GM03348 (cell line): ENCODE measurements around the gene CXCL14.

Source experiments
- DNase-seq: peaks from one replicate; pipeline ENCODE4 v3.0.0; 2012; ENCODE audit warnings: low spot score

CXCL14 gene, protein sequence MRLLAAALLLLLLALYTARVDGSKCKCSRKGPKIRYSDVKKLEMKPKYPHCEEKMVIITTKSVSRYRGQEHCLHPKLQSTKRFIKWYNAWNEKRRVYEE

DNA sequence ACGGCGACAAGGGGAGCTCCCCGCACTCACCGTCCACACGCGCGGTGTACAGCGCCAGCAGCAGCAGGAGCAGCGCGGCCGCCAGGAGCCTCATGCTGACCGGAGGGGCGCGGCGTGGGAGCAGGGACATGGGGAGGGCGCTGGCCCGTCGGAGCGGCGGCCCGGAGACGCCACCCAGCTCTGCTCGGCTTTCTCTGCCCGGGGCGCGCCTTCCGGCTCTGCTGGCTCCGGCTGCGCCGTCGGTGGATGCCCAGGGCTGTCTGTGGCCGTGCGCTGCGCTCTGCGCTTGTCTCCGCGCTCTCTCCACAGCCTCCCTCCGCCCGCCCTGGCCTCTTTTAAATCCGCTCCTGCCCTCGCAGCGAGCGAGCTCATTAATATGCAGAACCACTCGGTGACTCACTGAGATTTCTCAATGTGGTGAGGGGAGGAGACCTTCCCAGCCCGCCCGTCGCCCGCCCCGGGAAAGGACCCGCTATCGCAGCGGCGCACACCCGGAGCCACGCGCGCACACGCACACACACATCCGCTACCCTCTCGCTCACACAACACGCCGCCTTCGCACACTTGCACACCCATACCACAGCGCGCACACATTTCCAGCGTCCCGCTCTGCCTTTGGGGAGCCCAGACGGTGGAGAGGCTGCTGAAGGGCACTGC is at the start of gene CXCL14:
Gene CXCL14, minus strand, starts transcription at position 307 of the 657 bp plus-strand sequence. Its CDS starts 213 bp downstream, at position 94.
- DNase-seq: peak; percentile 80

DNA sequence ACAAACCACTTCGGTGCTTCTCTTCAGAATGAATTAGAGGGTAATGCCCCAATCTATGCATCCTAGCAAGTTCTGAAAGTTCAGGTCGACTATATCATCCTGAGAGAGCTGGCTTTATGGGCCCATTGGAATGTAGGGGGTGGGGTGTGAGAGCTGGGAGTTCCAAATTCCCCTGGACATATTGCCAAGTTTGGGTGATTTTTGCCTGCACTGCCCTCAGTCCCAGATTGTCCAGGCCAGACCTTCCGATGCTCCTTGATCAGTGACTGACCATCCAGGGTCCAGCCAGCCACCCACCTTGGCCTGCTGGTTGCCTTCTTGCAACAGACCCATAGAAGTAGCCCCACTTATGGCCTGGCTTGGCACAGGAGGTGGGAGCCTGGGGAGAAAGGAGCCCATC is 47.8 kb upstream of the CXCL14 start:
- no peak for DNase-seq

DNA sequence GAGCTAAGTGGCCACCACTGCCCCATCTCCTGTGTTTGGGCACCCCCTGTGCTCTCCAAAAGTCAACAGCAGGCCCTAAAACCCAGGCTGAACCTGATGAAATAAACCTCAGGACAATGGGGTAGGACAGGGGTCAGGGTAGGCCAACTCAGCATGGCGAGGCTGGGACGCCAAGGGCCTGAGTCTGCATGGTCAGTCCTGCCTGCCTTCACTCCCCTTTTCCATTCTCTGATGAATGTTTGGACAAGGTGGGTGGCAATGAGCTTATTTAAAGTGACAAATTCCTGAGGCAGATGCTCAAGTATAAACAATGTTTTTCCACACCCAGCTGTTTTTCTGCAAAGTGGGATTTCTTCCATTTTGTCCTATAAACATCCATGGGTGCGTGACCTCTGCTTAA is 47.2 kb upstream of the CXCL14 start:
- no peak for DNase-seq

DNA sequence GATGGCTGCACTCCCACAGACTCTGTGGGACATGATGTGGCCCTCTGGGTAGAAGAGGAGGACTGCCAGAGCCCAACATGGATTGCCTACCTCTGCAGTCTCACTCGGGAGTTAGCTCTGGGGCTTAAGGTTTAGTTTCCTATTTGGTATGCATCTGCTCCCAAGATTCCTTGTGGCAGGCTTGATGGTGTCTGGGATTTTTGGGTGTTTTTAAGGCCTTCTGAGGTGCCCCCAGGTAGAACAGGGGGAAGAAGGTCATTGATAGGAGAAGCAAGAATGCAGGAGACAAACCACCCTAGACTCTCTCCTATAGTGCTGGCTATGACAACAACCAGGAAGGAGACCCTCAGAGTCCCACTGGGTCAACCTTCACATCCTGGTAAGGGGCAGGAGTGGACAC is 46.7 kb upstream of the CXCL14 start:
- no peak for DNase-seq

DNA sequence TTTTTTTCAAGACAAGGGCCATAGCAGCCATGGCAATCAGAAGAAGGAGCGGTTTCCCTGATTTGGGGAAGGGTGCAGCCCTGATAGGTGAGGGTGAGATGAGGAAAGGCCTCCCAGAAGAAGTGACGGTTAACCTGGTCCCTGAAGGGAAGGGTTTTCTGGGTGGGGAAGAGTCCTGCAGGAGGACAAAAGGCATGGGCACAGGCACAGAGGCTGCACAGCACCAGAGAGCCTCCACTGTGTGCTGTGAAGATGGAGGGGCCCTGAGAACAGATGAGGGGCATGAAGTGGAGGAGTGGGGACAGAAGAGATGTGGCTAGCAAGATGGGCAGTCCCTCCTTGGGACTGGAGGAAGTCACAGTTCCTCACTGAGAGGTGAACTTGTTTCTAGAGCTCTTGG is 46.3 kb upstream of the CXCL14 start:
- no peak for DNase-seq

DNA sequence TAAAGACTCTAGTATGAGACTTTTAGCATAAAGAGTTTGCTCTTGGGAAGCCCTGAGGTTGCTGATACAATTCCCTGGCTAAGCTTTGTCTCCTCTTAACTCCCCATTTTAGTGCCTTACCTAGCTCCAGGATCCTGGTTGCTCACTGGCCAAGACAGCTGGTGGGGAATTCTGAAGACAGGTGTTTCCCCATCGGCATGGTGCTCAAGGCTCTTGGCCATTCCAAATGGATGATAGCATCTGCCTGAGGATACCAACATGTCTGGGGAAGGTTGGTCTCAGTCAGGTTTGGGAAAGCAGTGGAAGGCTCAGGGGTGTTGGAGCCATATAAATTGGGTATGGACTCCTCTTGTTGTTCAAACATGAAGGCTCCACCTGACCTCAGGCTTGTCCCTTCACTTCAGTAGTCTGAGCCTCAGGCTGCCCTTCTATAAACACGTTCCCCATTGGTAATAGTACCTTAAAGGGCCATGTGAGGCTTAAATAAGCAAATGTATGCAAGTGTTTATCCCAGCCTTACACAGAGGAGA is 44.5 kb upstream of the CXCL14 start:
- no peak for DNase-seq

DNA sequence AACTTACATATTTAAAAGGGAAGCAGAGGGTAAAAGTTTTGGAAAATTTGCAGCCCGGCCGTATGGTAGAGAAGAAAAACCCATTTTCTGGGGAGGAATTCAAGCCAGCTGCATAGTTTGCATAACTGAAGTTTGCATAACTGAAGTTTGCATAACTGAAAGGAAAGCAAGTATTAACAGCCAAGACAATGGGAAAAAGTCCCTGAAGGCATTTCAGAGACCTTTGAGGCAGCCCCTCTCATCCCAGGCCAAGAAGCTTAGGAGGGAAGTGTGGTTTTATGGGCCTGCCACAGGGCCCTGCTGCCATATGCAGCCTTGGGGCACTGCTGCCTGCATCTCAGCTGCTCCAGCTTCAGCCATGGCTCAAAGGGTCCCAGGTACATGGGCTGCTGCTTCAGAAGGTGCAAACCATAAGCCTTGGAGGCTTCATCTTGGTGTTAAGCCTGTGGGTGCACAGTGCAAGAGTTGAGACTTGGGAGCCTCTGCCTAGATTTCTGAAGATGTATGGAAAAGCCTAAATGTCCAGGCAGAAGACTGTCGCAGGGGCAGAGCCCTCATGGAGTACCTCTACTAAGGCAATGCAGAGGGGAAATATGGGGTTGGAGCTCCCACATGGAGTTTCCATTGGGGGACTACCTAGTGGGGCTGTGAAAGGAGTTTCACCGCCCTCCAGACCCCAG is 36.9 kb upstream of the CXCL14 start:
- DNase-seq: no peak

DNA sequence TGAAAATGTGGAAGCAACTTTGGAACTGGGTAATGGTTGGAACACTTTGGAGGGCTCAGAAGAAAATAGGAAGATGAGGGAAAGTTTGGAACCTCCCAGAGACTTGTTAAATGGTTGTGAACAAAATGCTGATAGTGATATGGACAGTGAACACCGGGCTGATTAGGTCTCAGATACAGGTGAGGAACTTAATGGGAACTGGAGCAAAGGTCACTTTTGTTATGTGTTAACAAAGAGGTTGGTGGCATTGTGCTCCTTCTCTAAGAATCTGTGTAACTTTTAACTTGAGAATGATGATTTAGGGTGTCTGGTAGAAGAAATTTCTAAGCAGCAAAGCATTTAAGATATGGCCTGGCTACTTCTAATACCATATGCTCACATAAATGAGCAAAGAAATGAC is 36.4 kb upstream of the CXCL14 start:
- no peak for DNase-seq

DNA sequence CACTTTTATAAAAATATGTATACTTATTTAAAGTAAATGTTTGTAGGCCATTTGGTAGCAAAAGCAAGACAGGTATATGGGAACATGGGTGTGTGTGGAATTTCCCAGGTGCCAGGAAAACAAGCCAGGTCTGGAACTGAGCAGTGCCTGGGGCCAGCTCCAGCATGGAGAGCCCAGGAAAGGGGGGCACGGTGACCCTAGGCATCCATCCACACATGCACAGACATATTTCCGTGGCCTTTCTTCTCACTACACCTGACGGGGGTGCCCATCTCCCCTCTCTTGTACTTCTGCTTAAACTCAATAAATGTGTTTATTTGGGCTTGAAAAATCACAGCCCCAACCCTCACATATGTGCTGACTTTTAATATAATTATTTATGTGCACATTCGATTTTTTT is 31.2 kb upstream of the CXCL14 start:
- no peak for DNase-seq

DNA sequence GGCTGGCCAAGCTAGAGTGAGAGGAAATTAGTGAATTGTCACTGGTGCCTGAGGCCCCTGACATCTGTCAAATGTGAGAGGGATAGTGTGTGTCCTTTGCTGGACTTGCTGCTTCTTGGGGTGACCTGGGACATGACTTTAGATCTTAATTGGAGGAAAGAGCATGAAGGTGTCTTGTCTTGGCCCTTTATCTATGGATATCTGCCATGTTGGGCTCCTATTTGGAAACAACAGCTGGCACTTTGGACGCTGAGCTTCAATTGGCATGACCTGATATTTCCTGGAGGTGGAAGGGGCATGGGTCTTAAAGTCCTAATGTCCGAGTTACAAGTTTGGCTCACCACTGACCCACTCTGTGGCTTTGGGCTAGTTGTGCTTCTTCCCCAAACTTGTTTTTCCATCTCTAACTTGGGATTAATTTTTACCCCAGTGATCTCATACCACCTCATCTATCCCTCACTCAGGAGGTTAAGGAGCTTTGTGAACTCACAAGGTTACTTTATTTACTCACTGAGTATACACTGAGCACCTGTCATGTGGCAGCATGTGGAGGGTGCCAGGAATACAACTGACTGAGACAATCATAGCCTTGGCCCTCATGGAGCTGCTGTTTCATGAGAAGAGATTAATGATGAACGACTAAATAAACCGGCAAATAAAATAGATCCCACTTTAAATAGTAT is 30.1 kb upstream of the CXCL14 start:
- no peak for DNase-seq

DNA sequence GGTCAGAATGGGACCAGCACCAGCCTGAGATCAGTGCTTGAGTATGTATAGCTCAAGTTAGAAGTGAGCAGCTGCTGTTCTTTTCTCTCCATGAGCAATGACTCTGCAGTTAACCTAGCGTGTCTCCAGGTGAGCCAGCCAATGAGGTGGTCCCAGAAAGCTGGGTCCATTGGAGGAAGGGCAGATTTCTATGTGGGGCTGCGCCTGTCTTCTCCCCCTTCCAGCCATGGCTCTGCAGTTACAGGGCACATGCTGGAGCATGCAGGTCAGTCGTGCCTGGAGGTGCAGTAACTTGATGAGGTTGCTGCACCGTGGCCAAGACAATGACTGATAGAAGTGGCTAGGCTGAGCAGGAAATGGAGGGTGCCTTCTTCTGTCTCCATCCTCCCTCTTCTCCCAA is 29.6 kb upstream of the CXCL14 start:
- DNase-seq: no peak

DNA sequence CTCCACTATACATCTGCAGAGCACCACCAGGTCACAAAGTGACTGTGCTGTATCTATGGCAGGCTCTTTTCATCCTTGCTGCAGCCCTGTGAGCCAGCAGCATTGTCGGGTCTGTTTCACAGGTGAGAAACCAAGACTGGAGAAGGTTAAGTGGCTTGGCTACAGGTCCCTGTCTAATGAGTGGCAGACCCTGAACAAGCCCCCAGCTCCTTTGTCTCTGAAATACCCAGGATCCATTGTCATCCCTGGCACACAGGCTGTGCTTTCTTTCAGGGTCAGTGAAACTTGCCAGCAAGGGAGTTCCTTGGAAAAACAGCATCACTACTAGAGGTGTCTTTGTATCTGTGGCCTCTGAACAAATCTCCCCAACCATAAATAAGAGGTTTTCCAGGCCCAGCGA is 27.6 kb upstream of the CXCL14 start:
- no peak for DNase-seq

DNA sequence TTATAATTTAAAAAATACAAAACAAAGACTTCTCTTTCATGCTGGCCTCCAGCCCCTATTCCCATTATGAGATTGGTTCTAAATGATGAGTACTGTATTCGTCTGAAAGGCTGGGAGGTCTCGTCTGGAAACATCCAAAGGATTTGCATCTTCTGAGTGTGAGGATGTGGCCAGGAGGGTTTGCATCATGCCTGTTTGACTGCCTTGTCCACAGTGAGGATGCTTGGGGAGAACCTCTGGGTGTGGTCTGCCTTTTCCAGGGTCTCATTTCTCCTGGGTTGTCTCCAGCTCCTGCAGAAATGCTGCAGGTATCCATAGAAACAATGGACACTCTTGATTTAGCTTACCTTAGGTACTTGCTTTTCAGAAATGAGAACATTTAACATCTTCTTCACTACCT is 26.4 kb upstream of the CXCL14 start:
- no peak for DNase-seq

DNA sequence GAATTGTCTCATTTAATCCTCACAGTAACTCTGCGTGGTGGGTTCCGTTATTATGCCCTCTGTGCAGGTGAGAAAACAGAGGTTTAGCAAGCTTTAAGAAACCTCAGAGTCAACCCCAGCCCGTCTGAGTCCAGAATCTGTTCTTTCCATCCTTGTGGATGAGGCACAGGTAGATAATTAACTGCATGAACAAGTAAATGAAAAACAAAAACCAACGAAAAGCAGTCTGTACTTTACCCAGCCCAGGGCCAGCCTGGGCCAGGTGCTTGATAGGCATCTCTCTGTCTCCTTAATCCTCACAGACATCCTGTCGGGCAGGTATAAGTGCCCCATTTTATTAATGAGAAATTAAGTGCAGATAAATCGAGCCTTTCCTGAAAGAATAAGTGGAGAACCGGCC is 25.3 kb upstream of the CXCL14 start:
- no peak for DNase-seq

DNA sequence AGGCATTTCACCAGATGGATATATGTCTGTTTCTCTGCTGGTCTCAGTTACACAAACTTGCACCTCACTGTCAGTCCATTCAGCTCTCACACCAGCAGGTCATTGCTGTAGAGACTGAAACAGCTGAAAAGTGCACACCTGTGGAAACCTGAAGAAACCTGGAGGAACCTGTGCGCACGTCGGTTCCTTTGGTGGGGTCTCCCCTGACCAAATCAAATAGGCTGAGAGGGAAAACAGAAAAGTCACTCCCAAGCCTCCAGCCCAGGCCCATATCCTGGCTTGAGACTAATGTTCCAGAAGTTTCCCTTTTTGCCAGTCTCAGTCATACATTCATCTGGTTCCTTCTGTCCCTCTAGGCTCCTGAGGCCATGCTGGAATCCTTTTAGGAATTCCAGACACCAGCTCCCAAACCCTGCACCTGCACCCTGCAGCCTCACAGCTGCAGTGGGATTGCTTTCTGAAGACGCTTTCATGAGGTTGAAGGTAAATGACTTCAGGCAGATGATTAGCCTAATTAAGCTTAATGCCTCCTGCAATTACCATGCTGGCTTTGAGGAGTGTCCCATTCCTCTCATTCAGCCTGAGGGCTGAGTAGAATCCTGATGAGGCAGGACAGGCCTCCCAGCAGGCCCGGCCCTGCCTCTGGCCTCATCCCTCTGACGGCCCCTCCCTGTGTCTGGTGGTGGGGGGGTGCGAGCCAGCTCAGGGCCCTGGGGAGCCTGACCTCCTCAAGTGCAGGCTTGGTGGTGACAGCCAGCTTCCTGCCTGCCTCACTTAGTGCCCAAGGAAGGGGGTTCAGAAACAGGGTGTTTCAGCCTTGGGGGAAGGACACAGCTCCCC is 24.3 kb upstream of the CXCL14 start:
- DNase-seq: no peak

DNA sequence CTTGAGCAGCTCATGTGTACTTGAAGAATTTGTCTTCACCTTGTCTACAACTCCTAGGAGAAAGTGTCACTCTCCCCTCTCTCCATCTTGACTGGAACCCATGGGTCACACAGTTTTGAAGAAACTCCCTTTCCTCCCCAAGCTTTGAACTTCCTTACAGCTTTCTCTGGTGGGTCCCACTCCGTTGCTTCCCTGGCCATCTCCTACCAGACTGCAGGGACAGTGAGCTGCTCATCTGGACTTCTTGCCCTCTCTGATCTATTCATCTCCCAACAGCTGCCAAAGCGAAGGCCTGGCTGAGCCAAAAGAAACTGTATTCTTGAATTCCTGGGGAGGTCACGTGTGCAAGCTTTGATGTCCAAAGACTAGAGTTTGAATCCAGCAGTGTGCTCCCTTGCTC is 22.7 kb upstream of the CXCL14 start:
- no peak for DNase-seq

DNA sequence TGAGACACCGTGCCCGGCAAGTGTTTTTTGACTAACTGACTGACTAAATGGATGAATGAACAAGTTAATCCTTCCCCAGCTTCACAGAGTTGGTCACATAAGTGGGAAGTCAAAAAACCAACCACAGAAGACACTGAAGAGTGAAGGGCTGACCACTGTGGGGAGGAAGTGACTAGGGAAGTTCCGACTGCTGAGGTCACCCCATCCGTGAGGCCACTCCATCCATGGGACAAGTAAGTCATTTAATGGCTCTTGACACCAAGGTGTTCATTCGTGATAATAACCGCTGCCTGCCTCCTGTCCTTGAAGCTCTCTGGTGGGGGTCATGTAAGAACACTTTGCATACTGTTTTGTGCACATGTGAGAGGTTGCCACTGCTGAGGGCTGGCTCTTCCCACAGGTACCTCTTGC is 22.2 kb upstream of the CXCL14 start:
- DNase-seq: no peak

DNA sequence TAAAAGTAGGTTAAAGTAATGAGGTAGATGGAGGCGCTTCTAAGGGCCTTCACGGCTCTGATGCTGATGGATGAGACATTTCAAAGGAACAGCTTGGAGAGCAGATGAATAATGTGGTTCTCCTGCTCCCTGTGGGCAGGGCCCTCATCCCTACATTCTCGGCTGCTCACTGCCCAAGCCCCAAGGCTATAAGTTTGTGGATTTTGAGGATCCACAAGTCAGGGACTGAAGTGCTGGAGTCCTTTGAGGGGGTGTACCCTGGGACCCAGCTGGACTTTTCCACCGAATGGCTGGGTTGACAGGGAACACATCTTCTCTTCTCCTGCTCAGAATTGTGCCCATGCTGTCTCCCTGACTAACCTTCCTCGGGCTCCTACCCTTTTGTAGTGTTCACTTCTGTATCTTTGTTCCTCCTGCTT is 21.4 kb upstream of the CXCL14 start:
- DNase-seq: no peak

DNA sequence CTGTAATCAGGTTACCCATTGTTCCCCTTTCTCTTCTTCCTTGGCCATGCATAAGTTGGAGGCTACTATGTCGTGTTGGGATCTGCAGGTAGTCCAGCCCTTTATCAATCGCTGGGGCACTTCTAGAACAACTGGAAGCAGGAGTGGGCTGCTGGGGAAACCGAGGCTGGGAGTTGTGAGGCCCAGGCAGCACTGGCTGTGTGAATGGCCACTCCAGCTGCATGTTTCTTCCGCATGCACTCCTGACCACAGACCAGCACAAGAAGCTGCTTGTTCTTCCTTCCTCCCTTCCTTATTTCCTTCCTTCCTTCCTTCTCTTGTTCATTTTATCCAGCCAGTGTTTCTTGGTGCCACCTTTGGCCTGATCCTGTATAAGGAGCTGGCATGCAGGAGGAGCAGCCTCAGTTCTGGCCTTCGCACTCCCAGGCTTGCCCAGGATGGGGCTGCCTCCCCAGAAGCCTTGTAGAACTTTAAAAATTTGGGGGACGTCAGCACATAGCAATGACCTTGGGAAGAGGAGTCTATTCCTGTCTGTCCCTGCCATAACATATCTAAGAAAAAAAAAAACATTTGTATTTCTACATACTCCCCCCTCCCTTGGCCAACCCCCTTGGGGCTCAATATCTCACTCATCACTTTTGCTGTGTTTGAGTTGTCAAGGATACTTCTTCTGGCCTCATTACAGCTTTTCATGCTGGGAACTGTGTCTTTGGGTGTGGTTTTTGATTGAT is 20.8 kb upstream of the CXCL14 start:
- no peak for DNase-seq

DNA sequence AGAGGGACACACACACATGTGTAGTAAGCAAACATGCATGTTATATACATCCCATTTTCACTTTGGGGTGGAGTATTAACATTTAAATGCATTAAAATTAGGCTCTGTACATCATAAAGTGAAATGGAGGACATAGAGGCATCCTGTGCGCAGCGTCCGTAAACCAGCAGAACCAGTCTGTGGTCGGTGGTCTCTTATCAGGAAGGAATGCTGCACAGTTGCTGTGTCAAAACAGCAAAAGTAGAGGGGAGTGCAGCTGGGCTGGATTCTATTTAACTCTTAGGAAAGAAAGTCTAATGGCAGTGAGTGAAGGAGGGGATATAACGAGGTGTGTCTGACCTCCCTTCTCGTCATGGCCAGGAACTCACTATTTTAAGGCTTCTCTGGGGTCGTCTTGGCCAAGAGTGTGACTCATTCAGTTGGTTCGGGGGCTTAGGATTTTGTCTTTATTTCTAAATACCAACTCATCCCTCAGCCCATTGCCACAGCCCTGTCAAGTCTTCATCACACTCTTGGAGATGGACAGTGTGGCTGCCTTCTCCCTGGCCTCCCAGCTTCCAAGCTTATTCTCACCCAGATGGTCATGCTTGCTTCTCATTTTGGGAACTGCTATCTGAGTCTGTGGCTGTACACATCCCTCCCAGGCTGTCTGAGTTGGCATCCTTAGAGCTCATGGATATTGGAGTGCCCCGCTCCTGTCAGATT is 20.1 kb upstream of the CXCL14 start:
- no peak for DNase-seq

DNA sequence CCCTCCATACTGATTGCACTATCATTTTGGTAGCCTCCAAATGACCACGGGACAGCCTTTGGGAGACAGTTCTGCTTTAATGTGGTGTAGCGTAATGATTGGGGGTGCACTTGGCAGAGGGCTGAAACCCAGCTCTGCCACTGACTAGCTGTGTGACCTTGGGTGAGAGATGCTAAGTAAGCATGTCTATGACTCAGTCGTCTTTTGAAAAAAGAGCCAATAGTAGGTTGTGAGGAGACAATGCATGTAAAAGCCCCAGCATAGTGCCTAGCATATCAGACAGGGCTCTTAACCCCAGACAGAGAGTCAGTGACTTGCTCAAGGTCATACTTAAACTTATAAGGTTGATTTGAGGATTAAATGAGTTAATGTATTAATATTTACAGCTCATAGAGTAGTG is 18.0 kb upstream of the CXCL14 start:
- DNase-seq: no peak
